Medulla oblongata (tissue), 1 donor: ENCODE data around the gene KDM5B.

Source experiments
- DNase-seq: peaks from one replicate; pipeline ENCODE4 v3.0.0-alpha.2; 2015; ENCODE audit errors: extremely low spot score

KDM5B gene

GRCh38 chr1:202685641-202686040 is 122.6 kb downstream of the KDM5B start:
- DNase-seq = no peak

GRCh38 chr1:202684716-202685115 is 123.5 kb downstream of the KDM5B start:
- DNase-seq = no peak

- DNase-seq = no peak
Observed at GRCh38 chr1:202683029-202683428, 125.2 kb downstream of the KDM5B start.

- no peak for DNase-seq
Observed at GRCh38 chr1:202682477-202682876, 125.7 kb downstream of the KDM5B start.

GRCh38 chr1:202681736-202682420 is 126.3 kb downstream of the KDM5B start:
- no peak for DNase-seq

GRCh38 chr1:202680586-202681352 is 127.5 kb downstream of the KDM5B start:
- DNase-seq = no peak

- no peak for DNase-seq
Observed at GRCh38 chr1:202679406-202680177, 128.6 kb downstream of the KDM5B start.

GRCh38 chr1:202677433-202677832 is 130.8 kb downstream of the KDM5B start:
- no peak for DNase-seq
